Measurements from ENCODE around the gene NTRK3.

GRCh38 chr15:88262064-88262463 is 5.5 kb upstream of the NTRK3 start:
- TF ChIP-seq LEF1 (IDR thresholded peaks at IDR 0.05; ENCODE audit: borderline replicate concordance) (no peak), FOXM1 (IDR thresholded peaks at IDR 0.05; ENCODE audit: borderline replicate concordance) (no peak), ARNT (IDR thresholded peaks at IDR 0.05) (no peak), SP1 (IDR thresholded peaks at IDR 0.05) (no peak), HDGF (IDR thresholded peaks at IDR 0.05; ENCODE audit: borderline replicate concordance) (no peak), NFRKB (IDR thresholded peaks at IDR 0.05) (no peak), PKNOX1 (IDR thresholded peaks at IDR 0.05) (no peak), FOXK2 (IDR thresholded peaks at IDR 0.05) (no peak), TARDBP (IDR thresholded peaks at IDR 0.05) (no peak), ELF4 (IDR thresholded peaks at IDR 0.05) (no peak), SUZ12 (IDR thresholded peaks at IDR 0.05) (no peak)

Data from HEK293T (cell line).